Keratinocyte (primary cell): ENCODE results near the gene FNDC1. TPM values are rescaled to one million over a fixed set of nuclear protein-coding genes. Genes with fewer than 3 reads are reported as not detected.

Experiments
- DNase-seq: peaks from one replicate; pipeline ENCODE4 v3.0.0-alpha.2; 2011; ENCODE audit warnings: low read depth, missing footprints, low spot score
- FAIRE-seq: peaks from 2 replicates; lab custom pipeline; 2011; peaks lifted over from hg19 to GRCh38; lab: Jason Lieb, UNC
- H2AFZ ChIP-seq: 2 replicates; pipeline ENCODE4 v1.6.0; 2012; ENCODE audit warnings: low read length, control low read depth, inconsistent platforms; ENCODE audit not compliant: control insufficient read depth
- H3K27ac ChIP-seq: 2 replicates; pipeline ENCODE4 v1.5.1; 2011; ENCODE audit warnings: low read length; ENCODE audit not compliant: control insufficient read depth, insufficient read depth
- H3K27me3 ChIP-seq: 3 replicates; pipeline ENCODE4 v1.6.0; 2011; ENCODE audit warnings: low read length; ENCODE audit not compliant: control insufficient read depth, insufficient read depth; ENCODE audit errors: extremely low read depth
- H3K36me3 ChIP-seq, 2 experiments: 2 replicates in 1 of 2; 3 replicates in 1 of 2; pipeline ENCODE4 v1.5.1; 2011; ENCODE audit warnings: low read length in 2 of 2, mild to moderate bottlenecking in 1 of 2; ENCODE audit not compliant: control insufficient read depth in 2 of 2, insufficient read depth in 2 of 2; ENCODE audit errors: extremely low read depth in 1 of 2
- H3K4me1 ChIP-seq: 3 replicates; pipeline ENCODE4 v1.5.1; 2011; ENCODE audit warnings: low read length; ENCODE audit not compliant: control insufficient read depth, insufficient read depth; ENCODE audit errors: extremely low read depth
- H3K4me2 ChIP-seq: 3 replicates; pipeline ENCODE4 v1.6.0; 2011; ENCODE audit warnings: low read depth, low read length; ENCODE audit not compliant: control insufficient read depth, insufficient read depth; ENCODE audit errors: extremely low read depth
- H3K4me3 ChIP-seq, 3 experiments: fragments of 200-600 bp in 1 of 3; sonication (generic) in 1 of 3; 2 replicates in 2 of 3; 3 replicates in 1 of 3; pipeline ENCODE4 v1.5.1; 2011 to 2016; ENCODE audit warnings: low read length in 3 of 3, mild to moderate bottlenecking in 3 of 3, control low read depth in 2 of 3, inconsistent platforms in 1 of 3, low read depth in 1 of 3, mixed read lengths in 1 of 3, mixed run types in 1 of 3, moderate library complexity in 1 of 3; ENCODE audit not compliant: control insufficient read depth in 2 of 3, insufficient read depth in 2 of 3; ENCODE audit errors: extremely low read depth in 1 of 3
- H3K79me2 ChIP-seq: 2 replicates; pipeline ENCODE4 v1.6.0; 2012; ENCODE audit warnings: low read length; ENCODE audit not compliant: control insufficient read depth, insufficient read depth
- H3K9ac ChIP-seq: 3 replicates; pipeline ENCODE4 v1.6.0; 2011; ENCODE audit warnings: low read length; ENCODE audit not compliant: control insufficient read depth, insufficient read depth; ENCODE audit errors: extremely low read depth
- H3K9me1 ChIP-seq: 3 replicates; pipeline ENCODE4 v1.6.0; 2011; ENCODE audit warnings: low read length; ENCODE audit not compliant: control insufficient read depth, insufficient read depth; ENCODE audit errors: extremely low read depth
- H3K9me3 ChIP-seq: 2 replicates; pipeline ENCODE4 v1.5.1; 2012; ENCODE audit warnings: low read depth, low read length; ENCODE audit not compliant: control insufficient read depth
- H4K20me1 ChIP-seq: 3 replicates; pipeline ENCODE4 v1.6.0; 2011; ENCODE audit warnings: low read length; ENCODE audit not compliant: control insufficient read depth, insufficient read depth; ENCODE audit errors: extremely low read depth
- CTCF ChIP-seq, 3 experiments: IDR thresholded peaks in 1 of 3; conservative IDR thresholded peaks in 1 of 3; optimal IDR thresholded peaks in 1 of 3; 2 replicates in 2 of 3; 3 replicates in 1 of 3; pipeline versions ENCODE3 to v1.5.1; 2011; ENCODE audit warnings: low read length in 3 of 3, mild to moderate bottlenecking in 3 of 3, moderate library complexity in 2 of 3, control low read depth in 1 of 3, inconsistent platforms in 1 of 3; ENCODE audit not compliant: insufficient read depth in 2 of 3; ENCODE audit errors: extremely low read depth in 1 of 3
- EZH2 ChIP-seq: IDR thresholded peaks from one replicate; pipeline ENCODE4 v1.6.1; 2012; ENCODE audit warnings: inconsistent platforms, mild to moderate bottlenecking, low read length, moderate library complexity
- dilution Hi-C: fragments of 300-500 bp; cut with MboI; formaldehyde crosslinking; loops from one replicate; pipeline ENCODE4 v1.7.0; 2020; ENCODE audit warnings: low sequenced_read_pairs; ENCODE audit not compliant: extremely low pct_ligation_motif_present
- polyA plus RNA-seq, 5 experiments: library from polyadenylated mRNA; depleted of rRNA in 3 of 5; stranded (reverse) in 3 of 5; stranded (forward) in 1 of 5; unstranded in 1 of 5; fragments of >200 nt; gene quantifications; 1 replicate in 1 of 5; 2 replicates in 3 of 5; 3 replicates in 1 of 5; pipeline versions ENCODE4 v1.2.1 to v1.2.3, GENCODE V29; 2011 to 2012; ENCODE audit warnings: missing spikeins in 2 of 5, low read depth in 1 of 5, low replicate concordance in 1 of 5

Gene FNDC1
- polyA plus RNA-seq, 1 donor (not counting 4 experiments of a cell fraction or from before 2014, with no cell fraction given): not detected

- TF ChIP-seq CTCF (optimal IDR thresholded peaks at IDR 0.05 in 1 of 3, IDR thresholded peaks at IDR 0.05 in 1 of 3, conservative IDR thresholded peaks at IDR 0.05 in 1 of 3; ENCODE audit: extremely low read depth in 1 of 3, insufficient read depth in 2 of 3, low read length in 3 of 3) (no peak), EZH2 (no peak)
- Histone ChIP-seq H3K27ac (no peak overlapping the region), H3K36me3 (no peaks in the 10 kb centered on the region), H3K4me1 (no peaks in the 10 kb centered on the region), H2AFZ (no peak overlapping the region), H3K4me2 (no peak overlapping the region), H3K9me3 (no peaks in the 10 kb centered on the region), H3K27me3 (no peaks in the 10 kb centered on the region), H3K79me2 (no peaks in the 10 kb centered on the region), H3K4me3 (no peak overlapping the region), H3K9me1 (no peaks in the 10 kb centered on the region), H4K20me1 (no peaks in the 10 kb centered on the region), H3K9ac (no peak overlapping the region)
- FAIRE-seq: no peak
- dilution Hi-C loops: no loop called here
- no peak for DNase-seq
These were observed 27.3 kb downstream of the FNDC1 start for GRCh38 chr6:159196430-159196975.

GRCh38 chr6:159197251-159197650 lies 28.1 kb downstream of the FNDC1 start:
- DNase-seq (no peak), FAIRE-seq (no peak)
- Histone ChIP-seq H4K20me1 (no peaks in the 10 kb centered on the region), H3K4me2 (no peak overlapping the region), H3K9ac (no peak overlapping the region), H3K27ac (no peak overlapping the region), H2AFZ (no peak overlapping the region), H3K4me3 (no peak overlapping the region), H3K27me3 (no peaks in the 10 kb centered on the region), H3K9me3 (no peaks in the 10 kb centered on the region), H3K36me3 (no peaks in the 10 kb centered on the region), H3K9me1 (no peaks in the 10 kb centered on the region), H3K79me2 (no peaks in the 10 kb centered on the region), H3K4me1 (no peaks in the 10 kb centered on the region)
- TF ChIP-seq CTCF (optimal IDR thresholded peaks at IDR 0.05 in 1 of 3, IDR thresholded peaks at IDR 0.05 in 1 of 3, conservative IDR thresholded peaks at IDR 0.05 in 1 of 3; ENCODE audit: extremely low read depth in 1 of 3, insufficient read depth in 2 of 3, low read length in 3 of 3) (no peak), EZH2 (no peak)
- dilution Hi-C loops: no loop called here
